Thoracic aorta (tissue), 2 donors: ENCODE results near the gene VAMP3. TPM values are rescaled to one million over a fixed set of nuclear protein-coding genes. Genes with fewer than 3 reads are reported as not detected.

Source experiments
- ATAC-seq: fragments of 150-250 bp; one replicate; pipeline ENCODE4 v1.8.0; 2017; ENCODE audit warnings: low read depth; ENCODE audit not compliant: insufficient number of reproducible peaks, low FRiP score
- DNase-seq: peaks from one replicate; pipeline ENCODE4 v3.0.0-alpha.2; 2020; ENCODE audit warnings: low spot score
- H3K27ac ChIP-seq, 2 donors: fragments of 200-600 bp; sonication (generic); 1 replicate in 1 of 2; 2 replicates in 1 of 2; pipeline ENCODE4 v1.5.1; 2016; ENCODE audit warnings: mild to moderate bottlenecking in 2 of 2, moderate library complexity in 2 of 2
- H3K27me3 ChIP-seq: fragments of 200-600 bp; sonication (generic); replicated peaks from 2 replicates; pipeline ENCODE4 v1.6.0; 2016; ENCODE audit warnings: mild to moderate bottlenecking; ENCODE audit not compliant: insufficient read depth
- H3K36me3 ChIP-seq: fragments of 200-600 bp; sonication (generic); one replicate; pipeline ENCODE4 v1.5.1; 2016
- H3K4me1 ChIP-seq, 2 donors: fragments of 200-600 bp; sonication (generic); 1 replicate in 1 of 2; 2 replicates in 1 of 2; pipeline versions ENCODE4 v1.5.1 to v1.6.0; 2016; ENCODE audit warnings: low read depth in 2 of 2, mild to moderate bottlenecking in 1 of 2; ENCODE audit not compliant: control insufficient read depth in 1 of 2
- H3K4me3 ChIP-seq: fragments of 200-600 bp; sonication (generic); 2 replicates; pipeline ENCODE4 v1.5.1; 2016; ENCODE audit warnings: mild to moderate bottlenecking
- H3K9me3 ChIP-seq: fragments of 200-600 bp; sonication (generic); 2 replicates; pipeline ENCODE4 v1.5.1; 2016
- CTCF ChIP-seq: fragments of 200-600 bp; sonication (generic); IDR thresholded peaks from one replicate; pipeline ENCODE4 v1.5.1; 2019; ENCODE audit warnings: antibody characterized with exemption
- total RNA-seq, 2 donors: library from RNA; depleted of rRNA; stranded (reverse); fragments of >200 nt; gene quantifications; one replicate each; pipeline versions ENCODE4 v1.1.0 to v1.2.3, GENCODE V29; 2016

The VAMP3 gene
- total RNA-seq, 2 donors from 2014 or later, result 87.3 to 102 TPM

GRCh38 chr1:7760245-7760644, 10.9 kb upstream of the VAMP3 start:
- DNase-seq, result no peak
- Histone ChIP-seq H3K27ac (no peak overlapping the region), H3K9me3 (no peaks in the 10 kb centered on the region), H3K27me3 (no peaks in the 10 kb centered on the region), H3K4me3 (no peak overlapping the region), H3K36me3 (no peaks in the 10 kb centered on the region), H3K4me1 (no peaks in the 10 kb centered on the region)
- no peak for TF ChIP-seq CTCF
- ATAC-seq, result no peak

- Histone ChIP-seq H3K27ac (no peak overlapping the region), H3K36me3 (no peaks in the 10 kb centered on the region), H3K27me3 (no peaks in the 10 kb centered on the region), H3K4me3 (no peak overlapping the region), H3K4me1 (no peaks in the 10 kb centered on the region), H3K9me3 (no peaks in the 10 kb centered on the region)
- DNase-seq, result no peak
- no peak for TF ChIP-seq CTCF
- no peak for ATAC-seq
Observed at GRCh38 chr1:7761103-7761502, 10.0 kb upstream of the VAMP3 start.

GRCh38 chr1:7767176-7767575, 3.9 kb upstream of the VAMP3 start:
- DNase-seq (no peak), ATAC-seq (no peak)
- Histone ChIP-seq H3K36me3 (no peaks in the 10 kb centered on the region), H3K4me1 (peaks cover 4 to 5% of the 10 kb centered on the region in 2 donors), H3K27ac (no peak overlapping the region), H3K9me3 (no peaks in the 10 kb centered on the region), H3K27me3 (no peaks in the 10 kb centered on the region), H3K4me3 (no peak overlapping the region)
- TF ChIP-seq CTCF, result no peak

GRCh38 chr1:7768583-7768982, 2.5 kb upstream of the VAMP3 start:
- no peaks in the 10 kb centered on the region for H3K27me3 ChIP-seq
- H3K27ac ChIP-seq, result no peak overlapping the region
- TF ChIP-seq CTCF, result no peak
- ATAC-seq (no peak), DNase-seq (no peak)
- no peaks in the 10 kb centered on the region for H3K9me3 ChIP-seq
- H3K4me3 ChIP-seq, result no peak overlapping the region
- H3K36me3 ChIP-seq, result no peaks in the 10 kb centered on the region
- H3K4me1 ChIP-seq, result peaks cover 12 to 19% of the 10 kb centered on the region in 2 donors

GRCh38 chr1:7769673-7770412, 1.3 kb upstream of the VAMP3 start:
- Histone ChIP-seq H3K4me1 (peaks cover 12 to 23% of the 10 kb centered on the region in 2 donors), H3K4me3 (peak overlapping the region; percentile 94), H3K27ac (peak overlapping the region in 1 of 2 donors; percentile 90), H3K36me3 (no peaks in the 10 kb centered on the region), H3K9me3 (no peaks in the 10 kb centered on the region), H3K27me3 (no peaks in the 10 kb centered on the region)
- no peak for ATAC-seq
- no peak for TF ChIP-seq CTCF
- DNase-seq, result no peak
